HepG2 (cell line): ENCODE measurements around the gene ATRAID. TPM values are rescaled to one million over a fixed set of nuclear protein-coding genes. Genes with fewer than 3 reads are reported as not detected.
A peak's percentile ranks its signal among the peaks of the same experiment; 100 is the strongest.

Experiments used
- ATF7-NPFF ChIP-seq: sonication (generic); formaldehyde crosslinking; IDR thresholded peaks from 2 replicates; pipeline ENCODE4 v1.8.1; 2023; ENCODE audit warnings: mild to moderate bottlenecking, low read depth, missing genetic modification reagents, moderate library complexity
- CCDC6 ChIP-seq: sonication (generic); formaldehyde crosslinking; IDR thresholded peaks from 2 replicates; pipeline ENCODE4 v1.8.1; 2022; ENCODE audit warnings: mild to moderate bottlenecking, missing genetic modification reagents, moderate library complexity
- HNRNPL ChIP-seq: fragments of 200-400 bp; formaldehyde crosslinking; IDR thresholded peaks from 2 replicates; pipeline ENCODE4 v1.6.1; 2017; ENCODE audit warnings: mild to moderate bottlenecking, low read depth, low read length
- IKZF1 ChIP-seq: fragments of 450-650 bp; IDR thresholded peaks from 2 replicates; pipeline ENCODE4 v1.7.1; 2016
- LCORL ChIP-seq, 2 experiments: fragments of 450-650 bp in 1 of 2; sonication (generic) in 1 of 2; formaldehyde crosslinking in 1 of 2; IDR thresholded peaks; 2 replicates each; pipeline versions ENCODE4 v1.5.0 to v1.6.1; 2017 to 2020; ENCODE audit warnings: antibody characterized with exemption in 1 of 2, missing genetic modification reagents in 1 of 2
- MYNN ChIP-seq: sonication (generic); formaldehyde crosslinking; IDR thresholded peaks from 2 replicates; pipeline ENCODE4 v1.4.0; 2020; ENCODE audit warnings: mild to moderate bottlenecking, low read depth, missing genetic modification reagents
- POGZ ChIP-seq: sonication (generic); formaldehyde crosslinking; IDR thresholded peaks from 2 replicates; pipeline ENCODE4 v1.4.0; 2020; ENCODE audit warnings: mild to moderate bottlenecking, missing genetic modification reagents
- RARG ChIP-seq: sonication (generic); formaldehyde crosslinking; IDR thresholded peaks from 2 replicates; pipeline ENCODE4 v1.4.0; 2020; ENCODE audit warnings: low read depth, mild to moderate bottlenecking, missing genetic modification reagents
- TARDBP ChIP-seq: sonication (generic); formaldehyde crosslinking; IDR thresholded peaks from 2 replicates; pipeline ENCODE4 v1.8.0; 2022; ENCODE audit warnings: mild to moderate bottlenecking, missing genetic modification reagents
- ZNF232 ChIP-seq: sonication (generic); formaldehyde crosslinking; IDR thresholded peaks from 2 replicates; pipeline ENCODE4 v1.4.0; 2020; ENCODE audit warnings: missing genetic modification reagents, borderline replicate concordance
- ZNF253 ChIP-seq: sonication (generic); formaldehyde crosslinking; IDR thresholded peaks from 2 replicates; pipeline ENCODE4 v1.8.0; 2022; ENCODE audit warnings: mild to moderate bottlenecking, missing genetic modification reagents, borderline replicate concordance
- ZNF441 ChIP-seq: sonication (generic); formaldehyde crosslinking; IDR thresholded peaks from 2 replicates; pipeline ENCODE4 v1.7.0; 2021; ENCODE audit warnings: missing genetic modification reagents, borderline replicate concordance
- ZNF468 ChIP-seq: sonication (generic); formaldehyde crosslinking; IDR thresholded peaks from 2 replicates; pipeline ENCODE4 v1.8.0; 2022; ENCODE audit warnings: mild to moderate bottlenecking, moderate library complexity, missing genetic modification reagents
- ZNF776 ChIP-seq: sonication (generic); formaldehyde crosslinking; IDR thresholded peaks from 2 replicates; pipeline ENCODE4 v1.4.0; 2020; ENCODE audit warnings: mild to moderate bottlenecking, missing genetic modification reagents
- polyA plus RNA-seq, 8 experiments: library from polyadenylated mRNA; depleted of rRNA in 3 of 8; stranded (reverse) in 7 of 8; unstranded in 1 of 8; fragments of >200 nt; fragmentation: Illumina TruSeq in 4 of 8; extraction: Trizol in 4 of 8; gene quantifications; 2 replicates each; pipeline versions ENCODE4 v1.2.1 to v1.2.3, GENCODE V29; 2011 to 2016; ENCODE audit warnings: low read depth in 4 of 8, missing spikeins in 1 of 8, mixed read lengths in 1 of 8; ENCODE audit not compliant: insufficient read depth in 1 of 8
- total RNA-seq, 5 experiments: library from RNA; depleted of rRNA; stranded (reverse); fragments of >200 nt; fragmentation: Illumina TruSeq; extraction: Trizol; gene quantifications; 2 replicates each; pipeline ENCODE4 v1.2.3, GENCODE V29; 2016; ENCODE audit warnings: low read depth in 1 of 5
- TF ChIP-seq, protein P1 (sequence below): sonication (generic); formaldehyde crosslinking; IDR thresholded peaks from 2 replicates; pipeline ENCODE4 v1.4.0; 2020; ENCODE audit warnings: mild to moderate bottlenecking, missing genetic modification reagents
- TF ChIP-seq, protein P2 (sequence below): IDR thresholded peaks from 2 replicates; pipeline ENCODE4 v1.6.1; 2012; ENCODE audit warnings: low read depth, low read length, improper control_type of control experiment
- TF ChIP-seq, protein P3 (sequence below): sonication (generic); formaldehyde crosslinking; IDR thresholded peaks from 2 replicates; pipeline ENCODE4 v1.9.0; 2022; ENCODE audit warnings: low read depth, missing genetic modification reagents

Gene ATRAID
- total and polyA plus RNA-seq, 2 of the 13 experiments (the other 11 are each of a cell fraction or from before 2014, with no cell fraction given) = 207 to 382 TPM

DNA sequence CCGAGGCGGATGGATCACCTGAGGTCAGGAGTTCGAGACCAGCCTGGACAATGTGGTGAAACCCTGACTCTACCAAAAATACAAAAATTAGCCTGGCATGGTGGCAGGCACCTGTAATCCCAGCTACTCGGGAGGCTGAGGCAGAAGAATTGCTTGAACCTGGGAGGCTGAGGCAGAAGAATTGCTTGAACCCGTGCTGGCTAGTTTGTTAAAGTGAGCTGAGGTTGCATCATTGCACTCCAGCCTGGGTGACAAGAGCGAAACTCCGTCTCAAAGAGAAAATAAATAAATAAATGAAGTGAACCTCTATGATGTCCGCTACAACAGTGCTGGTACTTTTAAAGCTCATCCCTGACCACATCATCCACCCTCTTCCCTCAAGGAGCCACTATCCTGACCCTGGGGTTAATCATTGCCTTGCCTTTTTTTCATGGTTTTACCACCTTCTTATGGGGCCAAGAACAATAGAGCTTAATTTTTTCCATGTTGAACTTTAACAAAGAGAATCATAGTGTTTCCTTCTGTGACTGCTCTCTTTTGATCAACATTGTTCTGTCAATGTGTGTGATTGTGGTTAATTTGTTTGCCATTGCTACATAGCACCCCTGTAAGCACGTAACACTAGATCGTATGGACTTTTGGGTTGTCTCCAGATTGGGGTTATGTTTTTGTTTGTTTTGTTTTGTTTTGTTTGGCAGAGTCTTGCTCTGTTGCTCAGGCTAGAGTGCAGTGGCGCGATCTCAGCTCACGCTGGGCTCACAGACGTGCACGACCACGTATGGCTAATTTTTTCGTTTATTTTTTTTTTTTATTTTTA lies 17.1 kb upstream of the ATRAID start (continued):
- TF ChIP-seq, protein P1, sequence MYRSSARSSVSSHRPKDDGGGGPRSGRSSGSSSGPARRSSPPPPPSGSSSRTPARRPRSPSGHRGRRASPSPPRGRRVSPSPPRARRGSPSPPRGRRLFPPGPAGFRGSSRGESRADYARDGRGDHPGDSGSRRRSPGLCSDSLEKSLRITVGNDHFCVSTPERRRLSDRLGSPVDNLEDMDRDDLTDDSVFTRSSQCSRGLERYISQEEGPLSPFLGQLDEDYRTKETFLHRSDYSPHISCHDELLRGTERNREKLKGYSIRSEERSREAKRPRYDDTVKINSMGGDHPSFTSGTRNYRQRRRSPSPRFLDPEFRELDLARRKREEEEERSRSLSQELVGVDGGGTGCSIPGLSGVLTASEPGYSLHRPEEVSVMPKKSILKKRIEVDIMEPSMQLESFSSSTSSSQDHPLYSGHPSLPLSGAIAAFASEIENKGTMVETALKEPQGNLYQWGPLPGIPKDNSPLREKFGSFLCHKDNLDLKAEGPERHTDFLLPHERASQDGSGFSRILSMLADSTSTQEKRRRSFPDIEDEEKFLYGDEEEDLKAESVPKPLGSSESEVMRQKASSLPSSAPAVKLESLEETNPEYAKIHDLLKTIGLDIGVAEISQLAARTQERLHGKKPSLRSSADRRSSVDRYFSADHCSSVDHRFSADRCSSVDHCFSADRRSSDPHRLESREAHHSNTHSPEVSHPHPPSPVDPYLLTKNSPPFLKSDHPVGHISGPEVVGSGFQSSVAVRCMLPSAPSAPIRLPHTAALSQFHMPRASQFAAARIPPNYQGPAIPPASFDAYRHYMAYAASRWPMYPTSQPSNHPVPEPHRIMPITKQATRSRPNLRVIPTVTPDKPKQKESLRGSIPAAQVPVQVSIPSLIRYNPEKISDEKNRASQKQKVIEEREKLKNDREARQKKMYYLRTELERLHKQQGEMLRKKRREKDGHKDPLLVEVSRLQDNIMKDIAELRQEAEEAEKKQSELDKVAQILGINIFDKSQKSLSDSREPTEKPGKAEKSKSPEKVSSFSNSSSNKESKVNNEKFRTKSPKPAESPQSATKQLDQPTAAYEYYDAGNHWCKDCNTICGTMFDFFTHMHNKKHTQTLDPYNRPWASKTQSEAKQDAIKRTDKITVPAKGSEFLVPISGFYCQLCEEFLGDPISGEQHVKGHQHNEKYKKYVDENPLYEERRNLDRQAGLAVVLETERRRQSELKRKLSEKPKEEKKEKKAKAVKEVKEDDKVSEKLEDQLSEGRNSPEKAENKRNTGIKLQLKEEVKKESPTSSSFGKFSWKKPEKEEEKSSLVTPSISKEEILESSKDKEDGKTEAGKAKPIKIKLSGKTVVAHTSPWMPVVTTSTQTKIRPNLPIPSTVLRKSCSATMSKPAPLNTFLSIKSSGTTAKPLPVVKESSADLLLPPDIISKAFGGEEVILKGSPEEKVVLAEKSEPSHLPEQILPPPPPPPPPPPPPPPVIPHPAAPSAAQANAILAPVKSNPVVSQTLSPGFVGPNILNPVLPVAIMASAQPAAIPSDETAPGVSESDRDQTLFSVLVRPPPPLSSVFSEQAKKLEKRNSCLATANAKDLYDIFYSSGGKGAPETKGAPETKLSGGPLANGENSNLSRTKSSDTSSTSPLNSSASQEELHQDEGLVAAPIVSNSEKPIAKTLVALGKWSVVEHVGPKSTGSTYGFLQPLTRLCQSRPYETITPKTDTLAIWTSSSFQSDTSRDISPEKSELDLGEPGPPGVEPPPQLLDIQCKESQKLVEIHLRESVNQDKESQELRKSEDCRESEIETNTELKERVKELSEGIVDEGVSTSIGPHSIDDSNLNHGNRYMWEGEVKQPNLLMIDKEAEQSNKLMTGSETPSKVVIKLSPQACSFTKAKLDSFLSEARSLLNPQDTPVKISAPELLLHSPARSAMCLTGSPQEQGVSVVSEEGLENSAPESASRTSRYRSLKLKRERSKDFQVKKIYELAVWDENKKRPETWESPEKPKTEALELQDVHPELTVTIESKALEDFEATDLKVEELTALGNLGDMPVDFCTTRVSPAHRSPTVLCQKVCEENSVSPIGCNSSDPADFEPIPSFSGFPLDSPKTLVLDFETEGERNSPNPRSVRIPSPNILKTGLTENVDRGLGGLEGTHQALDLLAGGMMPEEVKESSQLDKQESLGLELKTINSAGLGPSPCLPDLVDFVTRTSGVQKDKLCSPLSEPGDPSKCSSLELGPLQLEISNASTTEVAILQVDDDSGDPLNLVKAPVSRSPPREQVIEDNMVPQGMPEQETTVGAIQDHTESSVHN (CRISPR knock-in tag) = no peak
- TF ChIP-seq POGZ (CRISPR knock-in tag) (0 out of 2 replicates have a peak, but pooled peaks have one; percentile 37), TARDBP (0 out of 2 replicates have a peak, but pooled peaks have one; percentile 35), IKZF1 (no peak), ZNF468 (CRISPR knock-in tag) (no peak), ZNF232 (CRISPR knock-in tag) (no peak), ZNF253 (CRISPR knock-in tag) (no peak), LCORL (IDR thresholded peaks at IDR 0.05) (peak; percentile 90), LCORL (CRISPR knock-in tag; IDR thresholded peaks at IDR 0.05) (peak; percentile 48; the same call in 1 of the 2 replicates), MYNN (CRISPR knock-in tag) (no peak), HNRNPL (no peak), ATF7-NPFF (CRISPR knock-in tag) (no peak), ZNF776 (0 out of 2 replicates have a peak, but pooled peaks have one; percentile 28), RARG (CRISPR knock-in tag) (no peak), CCDC6 (CRISPR knock-in tag) (no peak), ZNF441 (CRISPR knock-in tag) (peak; percentile 99)
- TF ChIP-seq, protein P2, sequence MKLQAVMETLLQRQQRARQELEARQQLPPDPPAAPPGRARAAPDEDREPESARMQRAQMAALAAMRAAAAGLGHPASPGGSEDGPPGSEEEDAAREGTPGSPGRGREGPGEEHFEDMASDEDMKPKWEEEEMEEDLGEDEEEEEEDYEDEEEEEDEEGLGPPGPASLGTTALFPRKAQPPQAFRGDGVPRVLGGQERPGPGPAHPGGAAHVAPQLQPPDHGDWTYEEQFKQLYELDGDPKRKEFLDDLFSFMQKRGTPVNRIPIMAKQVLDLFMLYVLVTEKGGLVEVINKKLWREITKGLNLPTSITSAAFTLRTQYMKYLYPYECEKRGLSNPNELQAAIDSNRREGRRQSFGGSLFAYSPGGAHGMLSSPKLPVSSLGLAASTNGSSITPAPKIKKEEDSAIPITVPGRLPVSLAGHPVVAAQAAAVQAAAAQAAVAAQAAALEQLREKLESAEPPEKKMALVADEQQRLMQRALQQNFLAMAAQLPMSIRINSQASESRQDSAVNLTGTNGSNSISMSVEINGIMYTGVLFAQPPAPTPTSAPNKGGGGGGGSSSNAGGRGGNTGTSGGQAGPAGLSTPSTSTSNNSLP = peak; percentile 68
- TF ChIP-seq, protein P3, sequence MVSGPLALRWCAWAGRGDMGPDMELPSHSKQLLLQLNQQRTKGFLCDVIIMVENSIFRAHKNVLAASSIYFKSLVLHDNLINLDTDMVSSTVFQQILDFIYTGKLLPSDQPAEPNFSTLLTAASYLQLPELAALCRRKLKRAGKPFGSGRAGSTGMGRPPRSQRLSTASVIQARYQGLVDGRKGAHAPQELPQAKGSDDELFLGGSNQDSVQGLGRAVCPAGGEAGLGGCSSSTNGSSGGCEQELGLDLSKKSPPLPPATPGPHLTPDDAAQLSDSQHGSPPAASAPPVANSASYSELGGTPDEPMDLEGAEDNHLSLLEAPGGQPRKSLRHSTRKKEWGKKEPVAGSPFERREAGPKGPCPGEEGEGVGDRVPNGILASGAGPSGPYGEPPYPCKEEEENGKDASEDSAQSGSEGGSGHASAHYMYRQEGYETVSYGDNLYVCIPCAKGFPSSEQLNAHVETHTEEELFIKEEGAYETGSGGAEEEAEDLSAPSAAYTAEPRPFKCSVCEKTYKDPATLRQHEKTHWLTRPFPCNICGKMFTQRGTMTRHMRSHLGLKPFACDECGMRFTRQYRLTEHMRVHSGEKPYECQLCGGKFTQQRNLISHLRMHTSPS (CRISPR knock-in tag) = no peak
